H9 (cell line): ENCODE data around the gene OTOGL. TPM values are rescaled to one million over a fixed set of nuclear protein-coding genes. Genes with fewer than 3 reads are reported as not detected.

Source experiments
- DNase-seq: peaks from one replicate; pipeline ENCODE4 v3.0.0-alpha.2; 2017
- H2AFZ ChIP-seq: one replicate; pipeline ENCODE4 v1.6.1; 2013; ENCODE audit warnings: mild to moderate bottlenecking, low read length, control low read depth, moderate library complexity
- H2AK5ac ChIP-seq: 2 replicates; pipeline ENCODE4 v1.6.1; 2013; ENCODE audit warnings: low read length, control low read depth, mixed read lengths; ENCODE audit not compliant: insufficient read length
- H2BK120ac ChIP-seq: one replicate; pipeline ENCODE4 v1.6.1; 2013; ENCODE audit warnings: low read depth, mild to moderate bottlenecking, low read length, control low read depth, inconsistent platforms; ENCODE audit not compliant: poor library complexity, severe bottlenecking
- H2BK12ac ChIP-seq: 2 replicates; pipeline ENCODE4 v1.6.1; 2013; ENCODE audit warnings: low read length, control low read depth, mixed read lengths, low read depth; ENCODE audit not compliant: insufficient read length
- H2BK15ac ChIP-seq: 2 replicates; pipeline ENCODE4 v1.6.1; 2013; ENCODE audit warnings: low read depth, low read length, control low read depth
- H2BK20ac ChIP-seq: one replicate; pipeline ENCODE4 v1.6.1; 2013; ENCODE audit warnings: low read depth, mild to moderate bottlenecking, low read length, control low read depth, inconsistent platforms; ENCODE audit not compliant: poor library complexity, severe bottlenecking
- H2BK5ac ChIP-seq: 2 replicates; pipeline ENCODE4 v1.6.1; 2013; ENCODE audit warnings: low read length, control low read depth, mixed read lengths; ENCODE audit not compliant: insufficient read length
- H3K14ac ChIP-seq: 2 replicates; pipeline ENCODE4 v1.6.1; 2013; ENCODE audit warnings: low read length, control low read depth; ENCODE audit not compliant: insufficient read depth
- H3K18ac ChIP-seq: 2 replicates; pipeline ENCODE4 v1.6.1; 2013; ENCODE audit warnings: low read depth, mild to moderate bottlenecking, mixed read lengths, low read length, control low read depth; ENCODE audit not compliant: insufficient read length
- H3K23ac ChIP-seq: 2 replicates; pipeline ENCODE4 v1.6.1; 2013; ENCODE audit warnings: low read length, control low read depth, mixed read lengths, low read depth; ENCODE audit not compliant: insufficient read length
- H3K23me2 ChIP-seq: 2 replicates; pipeline ENCODE4 v1.6.1; 2013; ENCODE audit warnings: low read depth, mild to moderate bottlenecking, mixed read lengths, low read length, control low read depth; ENCODE audit not compliant: insufficient read length, poor library complexity, severe bottlenecking
- H3K27ac ChIP-seq: 2 replicates; pipeline ENCODE4 v1.5.1; 2013; ENCODE audit warnings: low read length, control low read depth, mixed read lengths, low read depth; ENCODE audit not compliant: insufficient read length
- H3K27me3 ChIP-seq: 2 replicates; pipeline ENCODE4 v1.6.1; 2013; ENCODE audit warnings: low read length, control low read depth, inconsistent platforms; ENCODE audit not compliant: insufficient read depth
- H3K4ac ChIP-seq: 2 replicates; pipeline ENCODE4 v1.6.1; 2013; ENCODE audit warnings: low read depth, mild to moderate bottlenecking, control low read depth, inconsistent platforms, low read length, moderate library complexity
- H3K4me1 ChIP-seq: 2 replicates; pipeline ENCODE4 v1.6.1; 2013; ENCODE audit warnings: low read length, control low read depth, inconsistent platforms; ENCODE audit not compliant: insufficient read depth
- H3K4me2 ChIP-seq: 2 replicates; pipeline ENCODE4 v1.6.1; 2013; ENCODE audit warnings: low read length, control low read depth, mixed read lengths; ENCODE audit not compliant: insufficient read length, insufficient read depth
- H3K56ac ChIP-seq: 2 replicates; pipeline ENCODE4 v1.6.1; 2013; ENCODE audit warnings: low read depth, mild to moderate bottlenecking, mixed read lengths, low read length, control low read depth; ENCODE audit not compliant: insufficient read length
- H3K79me1 ChIP-seq: 2 replicates; pipeline ENCODE4 v1.6.1; 2013; ENCODE audit warnings: low read depth, mild to moderate bottlenecking, moderate library complexity, low read length, control low read depth, inconsistent platforms; ENCODE audit not compliant: insufficient read depth, poor library complexity, severe bottlenecking
- H3K79me2 ChIP-seq: 2 replicates; pipeline ENCODE4 v1.6.1; 2013; ENCODE audit warnings: low read length, control low read depth, inconsistent platforms; ENCODE audit not compliant: insufficient read depth
- H3K9ac ChIP-seq: 2 replicates; pipeline ENCODE4 v1.6.1; 2013; ENCODE audit warnings: low read length, control low read depth, mixed read lengths; ENCODE audit not compliant: insufficient read length; ENCODE audit errors: extremely low read depth
- H3K9me3 ChIP-seq: one replicate; pipeline ENCODE4 v1.6.1; 2013; ENCODE audit warnings: low read depth, low read length, inconsistent platforms; ENCODE audit not compliant: control insufficient read depth
- H3T11ph ChIP-seq: one replicate; pipeline ENCODE4 v1.6.1; 2013; ENCODE audit warnings: mild to moderate bottlenecking, low read length, control low read depth, inconsistent platforms
- H4K20me1 ChIP-seq: one replicate; pipeline ENCODE4 v1.6.1; 2013; ENCODE audit not compliant: control insufficient read depth, insufficient read length, insufficient read depth
- H4K5ac ChIP-seq: 2 replicates; pipeline ENCODE4 v1.6.1; 2013; ENCODE audit warnings: low read depth, mild to moderate bottlenecking, mixed read lengths, low read length, control low read depth; ENCODE audit not compliant: insufficient read length
- H4K8ac ChIP-seq: replicated peaks from 2 replicates; pipeline ENCODE4 v1.6.1; 2013; ENCODE audit warnings: low read length, control low read depth, mixed read lengths, low read depth; ENCODE audit not compliant: insufficient read length
- H4K91ac ChIP-seq: 2 replicates; pipeline ENCODE4 v1.6.1; 2013; ENCODE audit warnings: low read depth, mild to moderate bottlenecking, moderate library complexity, mixed read lengths, low read length, control low read depth; ENCODE audit not compliant: insufficient read length
- H3K27ac Mint-ChIP-seq, 3 experiments: 2 replicates in 2 of 3; 3 replicates in 1 of 3; pipeline ENCODE4 v1.8.0; 2020 to 2021; ENCODE audit warnings: mixed read lengths in 3 of 3, mild to moderate bottlenecking in 1 of 3, moderate library complexity in 1 of 3
- H3K27me3 Mint-ChIP-seq: 2 replicates; pipeline ENCODE4 v1.8.0; 2021; ENCODE audit warnings: low read depth, mild to moderate bottlenecking, moderate library complexity, mixed read lengths
- H3K36me3 Mint-ChIP-seq, 3 experiments: 2 replicates in 2 of 3; 3 replicates in 1 of 3; pipeline ENCODE4 v1.8.0; 2020 to 2021; ENCODE audit warnings: low read depth in 3 of 3, mixed read lengths in 3 of 3; ENCODE audit not compliant: insufficient read depth in 1 of 3
- H3K4me1 Mint-ChIP-seq, 2 experiments: 2 replicates each; pipeline ENCODE4 v1.8.0; 2020; ENCODE audit warnings: mixed read lengths in 2 of 2
- H3K4me3 Mint-ChIP-seq, 2 experiments: 2 replicates in 1 of 2; 3 replicates in 1 of 2; pipeline ENCODE4 v1.8.0; 2020 to 2021; ENCODE audit warnings: mild to moderate bottlenecking in 2 of 2, mixed read lengths in 2 of 2, moderate library complexity in 1 of 2
- H3K9me3 Mint-ChIP-seq, 2 experiments: 2 replicates in 1 of 2; 3 replicates in 1 of 2; pipeline ENCODE4 v1.8.0; 2020; ENCODE audit warnings: mild to moderate bottlenecking in 2 of 2, mixed read lengths in 2 of 2, moderate library complexity in 1 of 2
- CTCF ChIP-seq: fragments of 200-600 bp; sonication (generic); conservative IDR thresholded peaks from 3 replicates; pipeline ENCODE4 v1.8.0; 2021; ENCODE audit warnings: antibody characterized with exemption, mild to moderate bottlenecking
- WGBS: extraction: QIAGEN DNeasy Blood & Tissue Kit; methylation state at CpG from one replicate; pipeline ENCODE4 v1.1.7; 2013; ENCODE audit warnings: missing lambda C conversion rate, low lambda C conversion rate, mixed read lengths; ENCODE audit not compliant: insufficient read length; ENCODE audit errors: extremely low coverage; 5-methylcytosine and 5-hydroxymethylcytosine counted together
- total RNA-seq: library from RNA; stranded (reverse); gene quantifications from 2 replicates; pipeline ENCODE4 v1.2.1, GENCODE V29; 2021

OTOGL gene
- total RNA-seq, 1 experiment from 2014 or later, result 0.11 TPM

GRCh38 chr12:80135624-80136023 lies 36.3 kb downstream of the OTOGL start:
- Histone ChIP-seq H3K79me2 (no peaks in the 10 kb centered on the region), H2BK12ac (no peak overlapping the region), H3K4me2 (no peak overlapping the region), H3K27me3 (no peaks in the 10 kb centered on the region), H2AFZ (no peak overlapping the region), H3K9me3 (no peaks in the 10 kb centered on the region), H3K23ac (no peak overlapping the region), H4K91ac (no peak overlapping the region), H3K79me1 (no peaks in the 10 kb centered on the region), H2AK5ac (no peak overlapping the region), H2BK20ac (no peak overlapping the region), H3T11ph (no peak overlapping the region), H4K8ac (no peak overlapping the region), H3K4me1 (no peaks in the 10 kb centered on the region), H4K5ac (no peak overlapping the region), H3K18ac (no peak overlapping the region), H3K14ac (no peak overlapping the region), H2BK15ac (no peak overlapping the region), H2BK120ac (no peak overlapping the region), H4K20me1 (no peaks in the 10 kb centered on the region), H3K56ac (no peak overlapping the region), H3K9ac (no peak overlapping the region), H2BK5ac (no peak overlapping the region), H3K27ac (no peak overlapping the region), H3K4ac (no peak overlapping the region), H3K23me2 (no peaks in the 10 kb centered on the region)
- no peak for TF ChIP-seq CTCF
- no peaks in the 10 kb centered on the region for H3K4me1 Mint-ChIP-seq
- no peaks in the 10 kb centered on the region for H3K9me3 Mint-ChIP-seq
- no peaks in the 10 kb centered on the region for H3K27me3 Mint-ChIP-seq
- DNase-seq, result no peak
- H3K4me3 Mint-ChIP-seq, result no peak overlapping the region
- no peaks in the 10 kb centered on the region for H3K36me3 Mint-ChIP-seq
- no peak overlapping the region for H3K27ac Mint-ChIP-seq
- no CpG with 5 or more reads among the region's 3 CpGs for WGBS
